Retinal pigment epithelial cell (primary cell): ENCODE data around the gene PCSK6.

Experiments used
- DNase-seq: peaks from one replicate; pipeline ENCODE4 v3.0.0-alpha.2; 2010; ENCODE audit warnings: low read depth
- H3K4me3 ChIP-seq: 2 replicates; pipeline ENCODE4 v1.5.1; 2011; ENCODE audit warnings: mild to moderate bottlenecking, low read length, control low read depth, moderate library complexity
- CTCF ChIP-seq: conservative IDR thresholded peaks from 2 replicates; pipeline ENCODE4 v1.5.1; 2011; ENCODE audit warnings: low read depth, low read length, control low read depth, inconsistent platforms

Gene PCSK6

GRCh38 chr15:101390462-101390861 lies 99.0 kb downstream of the PCSK6 start:
- no peak for TF ChIP-seq CTCF
- no peak overlapping the region for H3K4me3 ChIP-seq
- DNase-seq, result no peak

GRCh38 chr15:101390060-101390459 lies 99.4 kb downstream of the PCSK6 start:
- H3K4me3 ChIP-seq, result no peak overlapping the region
- DNase-seq, result no peak

GRCh38 chr15:101389362-101389761 lies 100.1 kb downstream of the PCSK6 start:
- TF ChIP-seq CTCF, result no peak
- H3K4me3 ChIP-seq, result no peak overlapping the region
- no peak for DNase-seq

More at GRCh38 chr15:101390060-101390459, 99.4 kb downstream of the PCSK6 start:
- TF ChIP-seq CTCF, result no peak

- H3K4me3 ChIP-seq, result no peak overlapping the region
- TF ChIP-seq CTCF, result no peak
- DNase-seq, result no peak
These were observed 101.5 kb downstream of the PCSK6 start for GRCh38 chr15:101388046-101388445.

GRCh38 chr15:101387574-101387973 lies 101.9 kb downstream of the PCSK6 start:
- no peak for DNase-seq
- no peak overlapping the region for H3K4me3 ChIP-seq
- no peak for TF ChIP-seq CTCF

- no peak for DNase-seq
- no peak for TF ChIP-seq CTCF
- H3K4me3 ChIP-seq, result no peak overlapping the region
These were observed 102.5 kb downstream of the PCSK6 start for GRCh38 chr15:101386967-101387366.

GRCh38 chr15:101386006-101386405 lies 103.5 kb downstream of the PCSK6 start:
- DNase-seq, result no peak
- H3K4me3 ChIP-seq, result no peak overlapping the region
- no peak for TF ChIP-seq CTCF
